HG03060 (cell line): ENCODE data around the gene NXPE3.

Experiments
- ATAC-seq: cut with Tn5 transposase; IDR thresholded peaks from one replicate; pipeline ENCODE4 v1.9.1; 2021; ENCODE audit warnings: low read depth, moderate number of reproducible peaks; ENCODE audit not compliant: unreplicated experiment

NXPE3 gene

DNA sequence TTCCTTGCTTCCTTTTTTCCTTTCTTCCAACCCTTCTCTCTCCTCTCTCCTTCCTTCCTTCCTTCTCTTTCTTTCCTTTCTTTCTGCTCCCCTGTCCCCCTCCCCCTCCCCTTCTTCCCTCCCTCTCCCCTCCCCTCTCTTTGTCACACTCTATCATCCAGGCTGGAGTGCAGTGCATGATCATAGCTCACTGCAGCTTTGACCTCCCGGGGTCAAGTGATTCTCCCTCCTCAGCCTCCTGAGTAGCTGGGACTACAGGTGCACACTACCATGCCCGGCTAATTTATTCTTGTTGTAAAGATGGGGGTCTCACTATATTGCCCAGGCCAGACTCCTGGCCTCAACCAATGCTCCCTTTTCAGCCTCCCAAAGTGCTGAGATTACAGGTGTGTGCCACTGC is 89.0 kb downstream of the NXPE3 start:
- ATAC-seq: no peak

DNA sequence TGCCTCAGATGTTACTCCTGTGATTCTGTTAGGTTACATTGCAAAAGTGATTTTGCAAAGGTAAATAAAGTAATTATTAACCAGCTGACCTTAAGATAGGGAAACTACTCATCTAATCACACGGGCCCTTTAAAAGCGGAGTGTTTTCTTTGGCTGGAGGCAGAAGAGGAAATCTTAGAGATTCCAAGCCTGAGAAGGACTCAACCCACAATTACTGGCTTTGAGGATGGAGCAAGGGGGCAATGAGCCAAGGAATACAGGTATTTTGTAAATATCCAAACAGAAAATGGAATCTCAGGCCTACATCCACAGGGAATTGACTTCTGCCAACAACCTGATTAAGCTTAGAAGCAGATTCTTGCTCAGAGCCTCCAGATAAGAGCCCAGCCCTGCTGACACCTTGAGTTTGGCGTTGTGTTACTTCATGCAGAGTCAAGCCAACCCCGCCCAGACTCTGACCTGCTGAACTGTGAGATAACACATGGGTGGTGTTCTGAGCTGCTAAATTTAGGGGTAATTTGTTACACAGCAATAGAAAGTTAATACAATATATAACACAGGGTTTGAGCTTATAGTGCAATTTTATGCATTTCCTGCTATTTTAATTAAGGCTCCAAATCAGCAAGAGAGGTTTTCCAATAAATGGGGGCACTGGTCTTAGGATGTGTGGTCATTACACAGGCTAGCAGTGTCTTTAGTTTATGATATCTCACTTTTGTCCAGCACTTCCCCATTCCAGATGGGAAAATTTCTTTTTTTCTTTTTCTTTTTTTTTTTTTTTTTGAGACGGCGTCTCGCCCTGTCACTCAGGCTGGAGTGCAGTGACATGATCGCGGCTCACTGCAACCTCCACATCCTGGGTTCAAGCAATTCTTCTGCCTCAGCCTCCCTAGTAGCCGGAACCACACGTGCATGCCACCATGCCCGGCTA is 89.8 kb downstream of the NXPE3 start:
- no peak for ATAC-seq

DNA sequence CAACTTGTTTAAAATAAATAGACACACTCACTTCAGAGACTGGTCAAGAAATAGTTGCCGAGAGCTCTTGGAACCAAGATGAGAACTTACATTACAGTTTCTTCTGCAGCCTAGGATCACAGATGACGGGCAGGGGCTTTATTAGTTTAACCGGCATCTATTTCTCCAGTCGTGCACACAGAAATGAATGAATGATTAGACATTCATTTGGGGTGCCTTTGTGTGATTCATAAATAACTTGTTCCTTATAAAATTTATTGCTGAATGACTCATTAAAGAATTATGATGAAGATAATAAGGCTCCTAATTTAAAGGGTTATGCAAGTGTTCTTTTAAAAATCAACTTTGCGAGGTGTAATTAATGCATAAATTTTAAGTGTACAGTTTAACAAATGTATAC is 91.1 kb downstream of the NXPE3 start:
- ATAC-seq: no peak

DNA sequence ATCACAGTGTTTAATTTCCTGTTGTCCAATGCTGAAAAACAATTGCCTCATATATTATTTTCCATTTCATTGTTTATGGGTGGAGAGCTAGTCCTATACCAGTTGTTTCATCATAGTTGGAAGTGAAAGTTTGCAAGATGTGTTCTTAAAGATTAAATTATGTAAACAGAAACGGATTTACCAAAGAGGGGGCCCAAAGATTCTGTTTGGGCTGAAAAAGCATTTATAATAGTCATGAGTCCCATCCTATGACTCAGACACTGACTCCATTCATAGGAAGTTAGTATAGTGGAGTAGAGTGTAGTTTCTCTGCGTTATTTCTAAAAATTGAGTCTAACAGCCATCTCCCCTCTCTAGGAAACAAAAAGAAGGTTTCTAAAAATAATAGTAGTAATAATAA is 94.6 kb downstream of the NXPE3 start:
- no peak for ATAC-seq

DNA sequence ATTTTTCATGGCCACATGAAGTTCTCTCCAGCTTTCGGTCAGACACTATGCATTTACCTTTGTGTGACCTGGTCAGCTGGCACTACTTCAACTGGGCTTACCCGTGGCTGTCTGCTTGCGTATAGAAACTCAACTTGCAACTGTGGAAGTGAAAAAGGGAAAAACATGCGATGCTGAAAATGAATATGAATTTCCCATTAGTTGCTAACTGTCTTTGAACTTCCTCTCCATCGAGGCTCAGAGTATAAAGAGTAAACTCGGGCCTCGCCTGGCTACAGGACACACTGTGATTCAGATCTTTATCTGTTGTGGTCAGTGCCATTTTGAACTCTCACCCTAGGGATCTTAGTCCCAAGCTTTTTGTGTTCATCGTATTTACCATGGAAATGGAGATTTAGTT is 97.1 kb downstream of the NXPE3 start:
- ATAC-seq: no peak
